KMS-11 (cell line): ENCODE data around the gene ADISSP.
"Not testable (repeated sequence)": the region's sequence is repeated elsewhere in the genome, so short reads cannot be mapped to it uniquely, and the experiment has no call there.

ENCODE experiments used
- H2AFZ ChIP-seq: fragments of 200-600 bp; sonication (generic); 2 replicates; pipeline ENCODE4 v1.6.1; 2016; ENCODE audit warnings: antibody characterized with exemption, mixed run types, low read depth
- H3K27ac ChIP-seq: fragments of 200-600 bp; sonication (generic); 2 replicates; pipeline ENCODE4 v1.6.1; 2016; ENCODE audit warnings: mild to moderate bottlenecking, mixed run types
- H3K27me3 ChIP-seq: fragments of 200-600 bp; sonication (generic); 2 replicates; pipeline ENCODE4 v1.6.1; 2017; ENCODE audit warnings: mild to moderate bottlenecking, low read depth, mixed run types, moderate library complexity; ENCODE audit not compliant: insufficient read depth
- H3K36me3 ChIP-seq: fragments of 200-600 bp; sonication (generic); 2 replicates; pipeline ENCODE4 v1.6.1; 2017; ENCODE audit warnings: mild to moderate bottlenecking, mixed run types; ENCODE audit not compliant: insufficient read depth
- H3K4me1 ChIP-seq: fragments of 200-600 bp; sonication (generic); 2 replicates; pipeline ENCODE4 v1.6.1; 2016; ENCODE audit warnings: mild to moderate bottlenecking, low read depth, mixed run types; ENCODE audit not compliant: poor library complexity, severe bottlenecking
- H3K4me2 ChIP-seq: fragments of 200-600 bp; sonication (generic); 2 replicates; pipeline ENCODE4 v1.7.0; 2016; ENCODE audit warnings: mild to moderate bottlenecking, mixed run types
- H3K4me3 ChIP-seq: fragments of 200-600 bp; sonication (generic); IDR thresholded peaks from 2 replicates; pipeline ENCODE4 v1.6.1; 2017; ENCODE audit warnings: low read depth, low read length, mixed read lengths; ENCODE audit not compliant: insufficient read depth
- H3K79me2 ChIP-seq: fragments of 200-600 bp; sonication (generic); 2 replicates; pipeline ENCODE4 v1.6.1; 2016; ENCODE audit warnings: low read depth, mixed run types; ENCODE audit not compliant: insufficient read depth
- H3K9ac ChIP-seq: fragments of 200-600 bp; sonication (generic); 2 replicates; pipeline ENCODE4 v1.6.1; 2016; ENCODE audit warnings: mild to moderate bottlenecking, mixed run types
- H4K20me1 ChIP-seq: fragments of 200-600 bp; sonication (generic); 2 replicates; pipeline ENCODE4 v1.6.1; 2016; ENCODE audit warnings: mild to moderate bottlenecking, mixed run types; ENCODE audit not compliant: insufficient read depth
- TF ChIP-seq, protein P1 (sequence below): fragments of 200-600 bp; sonication (generic); conservative IDR thresholded peaks from 2 replicates; pipeline ENCODE4 v1.6.1; 2017; ENCODE audit warnings: low read depth, mild to moderate bottlenecking, antibody characterized with exemption, low read length, moderate library complexity, mixed read lengths

Gene ADISSP

DNA sequence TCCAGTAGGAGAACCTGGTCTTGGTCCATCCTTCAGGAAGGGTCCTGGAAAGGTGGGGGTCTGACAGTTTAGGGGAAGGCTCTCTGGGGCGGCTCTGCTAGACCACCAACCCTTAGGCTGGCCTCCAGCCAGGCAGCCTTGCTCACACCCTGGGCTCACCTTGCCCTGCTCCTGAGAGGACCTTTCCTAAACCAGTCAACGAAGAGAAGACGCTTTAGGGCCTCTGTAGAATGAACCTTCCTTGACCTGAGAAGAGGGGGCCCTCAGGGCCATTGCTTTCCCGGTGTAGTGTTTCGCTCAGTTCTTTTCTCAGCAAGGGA is 29.6 kb upstream of the ADISSP start:
- Histone ChIP-seq H3K9ac (peak overlapping the region; percentile 53; the same call in 1 of the 2 replicates), H3K27me3 (no peaks in the 10 kb centered on the region), H3K36me3 (no peaks in the 10 kb centered on the region), H3K4me2 (peak overlapping the region; percentile 95), H3K79me2 (peaks cover 7% of the 10 kb centered on the region; the same call in 1 of the 2 replicates), H3K4me1 (peaks cover 18% of the 10 kb centered on the region), H4K20me1 (no peaks in the 10 kb centered on the region), H2AFZ (no peak overlapping the region), H3K4me3 (no peak overlapping the region), H3K27ac (peak overlapping the region; percentile 38)
- TF ChIP-seq, protein P1, sequence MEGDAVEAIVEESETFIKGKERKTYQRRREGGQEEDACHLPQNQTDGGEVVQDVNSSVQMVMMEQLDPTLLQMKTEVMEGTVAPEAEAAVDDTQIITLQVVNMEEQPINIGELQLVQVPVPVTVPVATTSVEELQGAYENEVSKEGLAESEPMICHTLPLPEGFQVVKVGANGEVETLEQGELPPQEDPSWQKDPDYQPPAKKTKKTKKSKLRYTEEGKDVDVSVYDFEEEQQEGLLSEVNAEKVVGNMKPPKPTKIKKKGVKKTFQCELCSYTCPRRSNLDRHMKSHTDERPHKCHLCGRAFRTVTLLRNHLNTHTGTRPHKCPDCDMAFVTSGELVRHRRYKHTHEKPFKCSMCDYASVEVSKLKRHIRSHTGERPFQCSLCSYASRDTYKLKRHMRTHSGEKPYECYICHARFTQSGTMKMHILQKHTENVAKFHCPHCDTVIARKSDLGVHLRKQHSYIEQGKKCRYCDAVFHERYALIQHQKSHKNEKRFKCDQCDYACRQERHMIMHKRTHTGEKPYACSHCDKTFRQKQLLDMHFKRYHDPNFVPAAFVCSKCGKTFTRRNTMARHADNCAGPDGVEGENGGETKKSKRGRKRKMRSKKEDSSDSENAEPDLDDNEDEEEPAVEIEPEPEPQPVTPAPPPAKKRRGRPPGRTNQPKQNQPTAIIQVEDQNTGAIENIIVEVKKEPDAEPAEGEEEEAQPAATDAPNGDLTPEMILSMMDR: no peak

GRCh38 chr20:3796477-3797225 is 29.1 kb upstream of the ADISSP start:
- Histone ChIP-seq H3K36me3 (no peaks in the 10 kb centered on the region), H3K4me3 (no peak overlapping the region), H3K79me2 (peaks cover 7% of the 10 kb centered on the region; the same call in 1 of the 2 replicates), H3K27me3 (no peaks in the 10 kb centered on the region), H3K4me2 (peak overlapping the region; percentile 95), H4K20me1 (no peaks in the 10 kb centered on the region), H2AFZ (0 out of 2 replicates have a peak overlapping the region, but pooled peaks have one; percentile 10), H3K27ac (peak overlapping the region; percentile 38; the same call in 1 of the 2 replicates), H3K9ac (peak overlapping the region; percentile 53; the same call in 1 of the 2 replicates), H3K4me1 (peaks cover 18% of the 10 kb centered on the region)
- TF ChIP-seq, protein P1: no peak

GRCh38 chr20:3795511-3796468 is 28.2 kb upstream of the ADISSP start, which contains the start of gene CDC25B:
CDC25B (plus strand) TSS chr20:3796310; CDS start chr20:3796532, 222 bp downstream.
- peak within 1 kb of the TSS; percentile 59 for H3K27ac ChIP-seq
- H3K27me3 ChIP-seq: no peaks in the 10 kb centered on the region
- H3K4me1 ChIP-seq: peaks cover 18% of the 10 kb centered on the region
- H3K79me2 ChIP-seq: peaks cover 7% of the 10 kb centered on the region; the same call in 1 of the 2 replicates
- H2AFZ ChIP-seq: peak within 1 kb of the TSS; percentile 79
- H4K20me1 ChIP-seq: no peaks in the 10 kb centered on the region
- no peaks in the 10 kb centered on the region for H3K36me3 ChIP-seq
- H3K4me2 ChIP-seq: peak within 1 kb of the TSS; percentile 95
- TF ChIP-seq, protein P1: peak; percentile 28; the same call in 1 of the 2 replicates
- no peak within 1 kb of the TSS for H3K4me3 ChIP-seq
- peak within 1 kb of the TSS; percentile 71 for H3K9ac ChIP-seq

DNA sequence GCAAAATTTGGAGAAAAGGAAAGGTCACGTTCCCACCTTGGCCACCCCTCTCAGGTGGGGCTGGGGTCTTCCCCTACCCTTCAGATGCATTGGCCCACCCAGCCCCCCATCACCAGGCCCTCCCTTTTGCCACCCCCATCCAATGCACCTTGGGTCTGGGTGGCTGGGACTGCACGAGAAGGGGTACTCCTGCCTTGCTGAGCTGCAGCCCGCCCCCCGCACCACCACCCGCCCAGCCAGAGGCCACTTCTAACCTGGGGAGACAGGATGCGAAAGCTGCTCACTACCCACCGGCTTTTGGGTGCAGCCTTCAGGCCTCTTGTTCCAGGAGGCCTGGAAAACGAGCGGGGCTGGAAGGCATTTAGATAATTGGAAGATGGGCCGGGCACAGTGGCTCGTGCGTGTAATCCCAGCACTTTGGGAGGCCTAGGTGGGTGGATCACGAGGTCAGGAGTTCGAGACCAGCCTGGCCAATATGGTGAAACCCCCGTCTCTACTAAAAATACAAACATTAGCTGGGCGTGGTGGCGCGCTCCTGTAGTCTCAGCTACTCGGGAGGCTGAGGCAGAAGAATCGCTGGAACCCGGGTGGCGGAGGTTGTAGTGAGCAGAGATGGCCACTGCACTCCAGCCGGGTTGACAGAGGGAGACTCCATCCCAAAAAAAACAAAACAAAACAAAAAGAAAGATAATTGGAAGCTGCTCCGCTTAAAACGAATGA is 27.3 kb upstream of the ADISSP start:
- Histone ChIP-seq H3K27ac (no peak overlapping the region), H3K27me3 (no peaks in the 10 kb centered on the region), H2AFZ (peak overlapping the region; percentile 79; the same call in 1 of the 2 replicates), H3K9ac (no peak overlapping the region), H3K79me2 (peaks cover 7% of the 10 kb centered on the region; the same call in 1 of the 2 replicates), H3K4me3 (no peak overlapping the region), H3K4me2 (peak overlapping the region; percentile 51; the same call in 1 of the 2 replicates), H3K4me1 (peaks cover 17% of the 10 kb centered on the region), H4K20me1 (no peaks in the 10 kb centered on the region), H3K36me3 (no peaks in the 10 kb centered on the region)
- TF ChIP-seq, protein P1: no peak

- H3K4me2 ChIP-seq, H3K27me3 ChIP-seq: not testable (repeated sequence)
These were observed 26.6 kb upstream of the ADISSP start for GRCh38 chr20:3794168-3794567.

GRCh38 chr20:3789201-3789600 is 21.6 kb upstream of the ADISSP start:
- H3K4me2 ChIP-seq, H3K4me1 ChIP-seq, H3K4me3 ChIP-seq: not testable (repeated sequence)

More at GRCh38 chr20:3794168-3794567, 26.6 kb upstream of the ADISSP start:
- H3K4me1 ChIP-seq: peaks cover 10% of the 10 kb centered on the region
- not testable (repeated sequence) for H4K20me1 ChIP-seq, H3K27ac ChIP-seq, H2AFZ ChIP-seq, H3K9ac ChIP-seq, H3K36me3 ChIP-seq, H3K79me2 ChIP-seq, H3K4me3 ChIP-seq

More at GRCh38 chr20:3789201-3789600, 21.6 kb upstream of the ADISSP start:
- H3K27me3 ChIP-seq, H3K27ac ChIP-seq, H3K79me2 ChIP-seq, H3K9ac ChIP-seq, H2AFZ ChIP-seq, H4K20me1 ChIP-seq, H3K36me3 ChIP-seq: not testable (repeated sequence)
